Subcutaneous abdominal adipose tissue (tissue), 5 donors: Measurements from ENCODE around the gene NRCAM.

Source experiments
- H3K27ac ChIP-seq: one replicate; pipeline ENCODE4 v1.7.0; 2013; ENCODE audit warnings: low read depth, mild to moderate bottlenecking, inconsistent platforms, low read length, moderate library complexity
- H3K27me3 ChIP-seq, 5 donors: one replicate each; pipeline ENCODE4 v1.7.0; 2013; ENCODE audit warnings: low read length in 5 of 5, inconsistent platforms in 1 of 5; ENCODE audit not compliant: control insufficient read depth in 5 of 5, insufficient read depth in 4 of 5
- H3K36me3 ChIP-seq, 5 donors: one replicate each; pipeline ENCODE4 v1.7.0; 2013; ENCODE audit warnings: low read length in 5 of 5; ENCODE audit not compliant: control insufficient read depth in 5 of 5, insufficient read depth in 5 of 5
- H3K4me1 ChIP-seq, 5 donors: one replicate each; pipeline ENCODE4 v1.7.0; 2013; ENCODE audit warnings: low read length in 5 of 5, mild to moderate bottlenecking in 3 of 5, moderate library complexity in 1 of 5; ENCODE audit not compliant: control insufficient read depth in 5 of 5, insufficient read depth in 5 of 5
- H3K4me3 ChIP-seq, 5 donors: one replicate each; pipeline ENCODE4 v1.7.0; 2013; ENCODE audit warnings: low read length in 5 of 5, low read depth in 1 of 5
- H3K9ac ChIP-seq, 5 donors: one replicate each; pipeline ENCODE4 v1.7.0; 2013; ENCODE audit warnings: low read length in 5 of 5, mild to moderate bottlenecking in 4 of 5, moderate library complexity in 3 of 5
- H3K9me3 ChIP-seq, 5 donors: one replicate each; pipeline ENCODE4 v1.7.0; 2013; ENCODE audit warnings: low read length in 5 of 5; ENCODE audit not compliant: control insufficient read depth in 5 of 5
- donor health status: healthy.
- donor health status: healthy.
- donor health status: healthy.
- donor health status: healthy.
- donor health status: healthy.

NRCAM gene

DNA sequence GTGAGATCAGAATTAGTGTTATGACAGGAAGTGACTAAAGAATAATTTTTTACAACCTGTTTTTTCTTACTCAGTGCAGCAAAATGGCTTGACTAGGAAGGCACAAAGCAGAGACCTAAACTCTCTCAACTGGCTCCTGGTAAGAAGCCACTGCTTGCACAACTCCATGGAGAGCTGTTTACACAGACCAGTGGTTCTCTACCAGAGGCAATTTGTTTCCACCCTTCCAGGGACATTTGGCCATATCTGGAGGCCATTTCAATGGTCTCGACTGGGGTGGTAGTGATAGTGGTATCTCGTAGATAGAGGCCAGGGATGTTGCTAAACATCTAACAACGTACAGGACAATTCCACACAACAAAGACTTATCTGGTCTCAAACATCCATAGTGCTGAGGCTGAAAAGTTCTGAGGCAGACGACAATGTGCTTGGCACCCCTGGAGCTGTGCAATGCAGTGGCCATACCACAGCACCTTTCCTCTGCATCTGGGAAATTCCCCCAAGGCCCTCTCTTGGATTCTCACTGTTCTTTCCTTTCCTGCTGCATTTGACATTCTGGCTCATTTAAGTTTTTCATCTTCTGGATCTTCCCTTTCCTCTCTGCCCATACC is 220.7 kb downstream of the NRCAM start:
- H3K9me3 ChIP-seq, result no peaks in the 10 kb centered on the region
- H3K4me3 ChIP-seq, result no peak overlapping the region
- no peaks in the 10 kb centered on the region for H3K36me3 ChIP-seq
- no peaks in the 10 kb centered on the region for H3K27me3 ChIP-seq
- H3K4me1 ChIP-seq, result peaks cover 0 to 21% (median 0%) of the 10 kb centered on the region in 5 donors
- no peak overlapping the region for H3K9ac ChIP-seq
- H3K27ac ChIP-seq, result no peak overlapping the region

DNA sequence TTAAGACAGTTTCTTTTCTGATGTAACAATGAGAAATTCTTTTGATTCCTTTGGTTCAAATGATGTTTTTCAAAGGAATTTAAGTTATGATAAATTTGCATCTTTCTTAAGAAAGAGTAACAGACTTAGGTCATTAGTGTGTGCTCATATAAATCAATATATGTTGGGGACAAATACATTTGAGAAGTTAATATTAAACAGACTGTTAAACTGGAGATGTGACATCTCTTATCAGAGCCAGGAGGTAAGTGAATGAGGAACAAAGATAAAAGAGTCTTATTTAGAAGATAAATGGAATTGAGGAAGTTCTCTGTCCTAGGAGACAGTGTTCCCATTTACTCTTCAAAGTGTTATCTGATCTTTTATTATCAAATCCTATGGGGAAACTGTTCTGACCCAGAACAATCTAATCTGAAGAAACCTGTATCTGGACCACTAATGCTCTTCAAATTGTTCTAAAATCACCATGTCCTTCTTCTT is 221.2 kb downstream of the NRCAM start:
- no peak overlapping the region for H3K4me3 ChIP-seq
- H3K9ac ChIP-seq, result no peak overlapping the region
- H3K36me3 ChIP-seq, result no peaks in the 10 kb centered on the region
- no peak overlapping the region for H3K27ac ChIP-seq
- peaks cover 0 to 21% (median 0%) of the 10 kb centered on the region in 5 donors for H3K4me1 ChIP-seq
- no peaks in the 10 kb centered on the region for H3K27me3 ChIP-seq
- no peaks in the 10 kb centered on the region for H3K9me3 ChIP-seq

DNA sequence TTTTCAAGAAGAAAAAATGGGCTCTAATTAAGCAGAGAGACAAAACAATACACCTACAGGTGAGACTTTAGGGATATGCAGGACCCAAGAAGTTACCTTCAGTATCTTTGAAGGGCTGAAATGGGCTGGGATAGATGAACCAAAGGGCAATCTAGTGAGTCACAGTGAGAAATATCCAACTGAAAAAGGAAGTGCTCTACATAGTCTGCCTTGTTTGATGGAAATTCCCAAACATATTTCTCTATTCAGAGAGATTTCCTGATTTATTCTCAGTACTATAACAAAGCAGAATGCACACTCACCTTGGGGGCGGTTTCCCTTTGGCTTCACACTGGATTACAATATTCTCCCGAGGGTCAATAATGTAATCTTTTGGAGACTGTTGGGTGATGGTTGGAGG is 222.0 kb downstream of the NRCAM start:
- H3K36me3 ChIP-seq, result no peaks in the 10 kb centered on the region
- no peak overlapping the region for H3K27ac ChIP-seq
- no peaks in the 10 kb centered on the region for H3K27me3 ChIP-seq
- H3K4me1 ChIP-seq, result peaks cover 0 to 21% (median 0%) of the 10 kb centered on the region in 5 donors
- H3K9me3 ChIP-seq, result no peaks in the 10 kb centered on the region
- H3K9ac ChIP-seq, result no peak overlapping the region
- no peak overlapping the region for H3K4me3 ChIP-seq

- no peak overlapping the region for H3K27ac ChIP-seq
- no peaks in the 10 kb centered on the region for H3K36me3 ChIP-seq
- peaks cover 0 to 21% (median 0%) of the 10 kb centered on the region in 5 donors for H3K4me1 ChIP-seq
- H3K4me3 ChIP-seq, result no peak overlapping the region
- H3K27me3 ChIP-seq, result no peaks in the 10 kb centered on the region
- H3K9me3 ChIP-seq, result no peaks in the 10 kb centered on the region
- no peak overlapping the region for H3K9ac ChIP-seq
Measured at GRCh38 chr7:108232076-108232475, 224.2 kb downstream of the NRCAM start.

DNA sequence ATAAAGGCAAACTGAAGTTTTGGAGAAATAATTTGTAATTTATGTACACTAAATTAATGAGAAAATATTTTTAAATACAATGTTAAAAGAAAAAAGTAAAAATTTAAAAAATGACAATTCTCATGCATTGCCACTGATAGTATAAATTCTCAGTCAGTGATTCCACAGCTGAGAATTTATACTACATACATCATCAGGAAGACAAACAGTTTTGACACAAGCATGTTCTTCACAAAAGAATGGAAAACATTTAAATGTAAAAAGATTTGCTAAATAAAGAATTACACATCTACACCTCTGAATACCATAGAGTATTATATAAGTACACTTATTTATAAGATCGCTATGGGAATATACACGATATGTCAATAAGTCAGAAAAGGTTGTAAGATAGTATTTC is 225.0 kb downstream of the NRCAM start:
- Histone ChIP-seq H3K9me3 (no peaks in the 10 kb centered on the region), H3K9ac (no peak overlapping the region), H3K27ac (no peak overlapping the region), H3K36me3 (no peaks in the 10 kb centered on the region), H3K27me3 (no peaks in the 10 kb centered on the region), H3K4me1 (peaks cover 0 to 21% (median 0%) of the 10 kb centered on the region in 5 donors), H3K4me3 (no peak overlapping the region)

DNA sequence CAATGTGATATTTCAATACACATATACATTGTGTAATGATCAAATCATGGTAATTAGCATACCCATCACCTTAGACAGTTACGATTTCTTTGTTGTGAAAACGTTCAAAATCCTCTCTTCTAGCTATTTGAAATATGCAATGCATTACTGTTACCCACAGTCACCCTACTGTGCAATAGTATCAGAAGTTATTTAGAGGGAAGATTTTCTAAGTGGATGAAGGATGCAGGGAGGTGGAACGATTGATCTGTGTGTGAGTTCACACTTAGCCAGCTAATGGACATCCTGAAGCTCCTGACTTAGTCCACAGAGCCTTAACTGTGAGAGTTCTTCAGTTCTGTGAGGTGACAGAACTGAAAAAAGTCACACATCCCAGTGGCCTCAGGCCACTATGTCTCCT is 228.9 kb downstream of the NRCAM start:
- Histone ChIP-seq H3K36me3 (no peaks in the 10 kb centered on the region), H3K4me1 (peaks cover 0 to 13% (median 7%) of the 10 kb centered on the region in 5 donors), H3K9ac (no peak overlapping the region), H3K27me3 (no peaks in the 10 kb centered on the region), H3K9me3 (no peaks in the 10 kb centered on the region), H3K27ac (no peak overlapping the region), H3K4me3 (no peak overlapping the region)

GRCh38 chr7:108226816-108227299 is 229.4 kb downstream of the NRCAM start:
- Histone ChIP-seq H3K36me3 (no peaks in the 10 kb centered on the region), H3K9me3 (no peaks in the 10 kb centered on the region), H3K4me1 (peaks cover 0 to 15% (median 7%) of the 10 kb centered on the region in 5 donors), H3K4me3 (no peak overlapping the region), H3K27ac (no peak overlapping the region), H3K9ac (no peak overlapping the region), H3K27me3 (no peaks in the 10 kb centered on the region)

- Histone ChIP-seq H3K27ac (peak overlapping the region; percentile 15), H3K9ac (no peak overlapping the region), H3K27me3 (no peaks in the 10 kb centered on the region), H3K4me1 (peaks cover 0 to 15% (median 7%) of the 10 kb centered on the region in 5 donors), H3K4me3 (no peak overlapping the region), H3K36me3 (no peaks in the 10 kb centered on the region), H3K9me3 (no peaks in the 10 kb centered on the region)
Measured at GRCh38 chr7:108225531-108226181, 230.6 kb downstream of the NRCAM start.

DNA sequence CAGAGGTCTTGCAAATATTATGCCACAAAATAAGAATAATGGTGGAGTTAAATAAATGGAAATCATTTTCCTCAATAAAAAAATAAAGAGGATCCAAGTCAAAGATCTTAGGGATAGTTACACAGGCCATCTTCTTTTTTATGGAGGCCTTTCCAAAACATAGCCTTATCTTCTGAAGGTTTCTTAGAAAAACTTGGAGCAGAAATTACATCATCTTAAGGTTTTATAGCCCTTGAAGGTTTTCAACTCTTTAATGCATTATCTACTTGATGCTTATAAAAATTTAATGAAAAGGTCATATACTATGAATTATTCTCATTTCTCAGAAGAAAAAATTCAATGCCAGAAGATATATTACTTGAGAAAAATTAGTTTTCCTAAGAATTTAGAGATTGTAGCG is 231.8 kb downstream of the NRCAM start:
- Histone ChIP-seq H3K9ac (no peak overlapping the region), H3K27me3 (no peaks in the 10 kb centered on the region), H3K27ac (no peak overlapping the region), H3K36me3 (no peaks in the 10 kb centered on the region), H3K9me3 (no peaks in the 10 kb centered on the region), H3K4me3 (no peak overlapping the region), H3K4me1 (peaks cover 0 to 15% (median 7%) of the 10 kb centered on the region in 5 donors)

- Histone ChIP-seq H3K4me1 (peaks cover 0 to 15% (median 7%) of the 10 kb centered on the region in 5 donors), H3K36me3 (no peaks in the 10 kb centered on the region), H3K9me3 (no peaks in the 10 kb centered on the region), H3K27me3 (no peaks in the 10 kb centered on the region), H3K27ac (peak overlapping the region; percentile 65), H3K9ac (peak overlapping the region in 1 of 5 donors; percentile 1), H3K4me3 (no peak overlapping the region)
Measured at GRCh38 chr7:108222236-108222892, 233.9 kb downstream of the NRCAM start.
